B cell (primary cell): Measurements from ENCODE around the gene ZNF883. TPM values are rescaled to one million over a fixed set of nuclear protein-coding genes. Genes with fewer than 3 reads are reported as not detected.
A peak's percentile ranks its signal among the peaks of the same experiment; 100 is the strongest.

Source experiments
- ATAC-seq: fragments of 200-7000 bp; cut with Tn5 transposase; one replicate; pipeline ENCODE4 v1.10.0; 2021; ENCODE audit warnings: low read depth, mild to moderate bottlenecking, moderate number of reproducible peaks, moderate library complexity
- CTCF ChIA-PET: fragments of 350-600 bp; sonication (Branson Sonifier 250); formaldehyde crosslinking; loops from one replicate; lab custom pipeline; 2021; ENCODE audit warnings: antibody characterized with exemption, inconsistent platforms; lab: Charles Lee
- POLR2A ChIA-PET: fragments of 350-600 bp; sonication (Branson Sonifier 250); formaldehyde crosslinking; loops from one replicate; lab custom pipeline; 2021; ENCODE audit warnings: antibody characterized with exemption; lab: Charles Lee
- DNase-seq: peaks from one replicate; pipeline ENCODE4 v3.0.0; 2013
- H2AFZ ChIP-seq: 2 replicates; pipeline ENCODE4 v1.6.1; 2012; ENCODE audit warnings: mild to moderate bottlenecking, low read depth, low read length; ENCODE audit not compliant: insufficient read depth, poor library complexity, severe bottlenecking
- H3K27ac ChIP-seq, 2 donors: 1 replicate in 1 of 2; 2 replicates in 1 of 2; pipeline ENCODE4 v1.5.1; 2012 to 2013; ENCODE audit warnings: low read length in 2 of 2, mild to moderate bottlenecking in 2 of 2, moderate library complexity in 1 of 2
- H3K27me3 ChIP-seq, 4 experiments: fragments of 200-600 bp in 1 of 4; sonication (generic) in 1 of 4; replicated peaks in 1 of 4; 1 replicate in 2 of 4; 2 replicates in 2 of 4; pipeline versions ENCODE4 v1.6.1 to v1.7.0; 2013 to 2016; ENCODE audit warnings: low read length in 3 of 4, mild to moderate bottlenecking in 2 of 4, mixed read lengths in 1 of 4, moderate library complexity in 1 of 4; ENCODE audit not compliant: insufficient read depth in 4 of 4, control insufficient read depth in 3 of 4; ENCODE audit errors: control extremely low read depth in 1 of 4
- H3K36me3 ChIP-seq, 2 experiments: replicated peaks in 1 of 2; 1 replicate in 1 of 2; 2 replicates in 1 of 2; pipeline versions ENCODE4 v1.6.1 to v1.7.1; 2013; ENCODE audit warnings: low read length in 1 of 2; ENCODE audit not compliant: insufficient read depth in 2 of 2, control insufficient read depth in 1 of 2; ENCODE audit errors: control extremely low read depth in 1 of 2, extremely low read depth in 1 of 2
- H3K4me1 ChIP-seq, 2 donors: fragments of 200-600 bp in 1 of 2; sonication (generic) in 1 of 2; 1 replicate in 1 of 2; 2 replicates in 1 of 2; pipeline versions ENCODE4 v1.5.1 to v1.6.1; 2013 to 2017; ENCODE audit warnings: low read length in 2 of 2; ENCODE audit not compliant: control insufficient read depth in 2 of 2, insufficient read depth in 2 of 2
- H3K4me2 ChIP-seq: replicated peaks from 2 replicates; pipeline ENCODE3; 2012; ENCODE audit warnings: mild to moderate bottlenecking, low read depth, low read length; ENCODE audit not compliant: poor library complexity, severe bottlenecking
- H3K4me3 ChIP-seq, 5 experiments: fragments of 200-600 bp in 1 of 5; sonication (generic) in 1 of 5; 1 replicate in 3 of 5; 2 replicates in 2 of 5; pipeline versions ENCODE4 v1.5.1 to v1.7.0; 2011 to 2016; ENCODE audit warnings: low read length in 4 of 5, mild to moderate bottlenecking in 4 of 5, low read depth in 2 of 5, control low read depth in 1 of 5, moderate library complexity in 1 of 5; ENCODE audit not compliant: insufficient read depth in 1 of 5; ENCODE audit errors: control extremely low read depth in 1 of 5, extremely low read depth in 1 of 5
- H3K79me2 ChIP-seq: fragments of 200-600 bp; sonication (generic); one replicate; pipeline ENCODE4 v1.6.0; 2016; ENCODE audit warnings: low read length; ENCODE audit not compliant: control insufficient read depth, insufficient read depth
- H3K9ac ChIP-seq: fragments of 200-600 bp; sonication (generic); 2 replicates; pipeline ENCODE4 v1.6.1; 2017; ENCODE audit warnings: mild to moderate bottlenecking, low read length, moderate library complexity
- H3K9me3 ChIP-seq, 3 donors: one replicate each; pipeline versions ENCODE4 v1.6.1 to v1.7.1; 2013; ENCODE audit warnings: low read length in 2 of 3; ENCODE audit not compliant: control insufficient read depth in 2 of 3, insufficient read depth in 1 of 3; ENCODE audit errors: control extremely low read depth in 1 of 3
- H4K20me1 ChIP-seq: 2 replicates; pipeline ENCODE4 v1.6.0; 2012; ENCODE audit warnings: mild to moderate bottlenecking, low read length; ENCODE audit not compliant: insufficient read depth, control insufficient read depth, poor library complexity, severe bottlenecking
- H3K27ac Mint-ChIP-seq: one replicate; pipeline ENCODE4 v1.8.0; 2021; ENCODE audit warnings: mixed read lengths
- H3K27me3 Mint-ChIP-seq: one replicate; pipeline ENCODE4 v1.8.0; 2021; ENCODE audit warnings: mixed read lengths
- H3K4me1 Mint-ChIP-seq: one replicate; pipeline ENCODE4 v1.8.0; 2021; ENCODE audit warnings: mixed read lengths
- H3K4me3 Mint-ChIP-seq: one replicate; pipeline ENCODE4 v1.8.0; 2021; ENCODE audit warnings: mixed read lengths
- H3K9me3 Mint-ChIP-seq: one replicate; pipeline ENCODE4 v1.8.0; 2022; ENCODE audit warnings: mixed read lengths; ENCODE audit not compliant: insufficient read depth
- CTCF ChIP-seq: fragments of 200-600 bp; IDR thresholded peaks from one replicate; pipeline ENCODE4 v1.8.0; 2022; ENCODE audit warnings: antibody characterized with exemption, mild to moderate bottlenecking
- EZH2 ChIP-seq: IDR thresholded peaks from 2 replicates; pipeline ENCODE4 v1.6.1; 2012; ENCODE audit warnings: borderline replicate concordance, low read depth, mild to moderate bottlenecking, moderate library complexity, low read length; ENCODE audit not compliant: insufficient read depth, poor library complexity, severe bottlenecking
- whole genome bisulfite sequencing: methylation state at CpG from one replicate; pipeline ENCODE4 v1.1.5; 2013; ENCODE audit warnings: missing lambda C conversion rate; ENCODE audit not compliant: insufficient coverage; 5-methylcytosine and 5-hydroxymethylcytosine counted together
- intact Hi-C: fragments of 100-400 bp; cut with micrococcal nuclease; formaldehyde crosslinking; loops from one replicate; pipeline ENCODE4 v1.10.0; 2022
- polyA plus RNA-seq: library from polyadenylated mRNA; depleted of rRNA; stranded (reverse); fragments of >200 nt; gene quantifications from 2 replicates; pipeline ENCODE4 v1.2.3, GENCODE V29; 2012
- total RNA-seq, 2 donors: library from RNA; stranded (reverse); fragments of 120-200 nt in 1 of 2; gene quantifications; 1 replicate in 1 of 2; 2 replicates in 1 of 2; pipeline versions ENCODE4 v1.2.3 to v1.2.4, GENCODE V29; 2013 to 2022

ZNF883 gene
- total and polyA plus RNA-seq, 2 donors (not counting 1 experiment from before 2014, with no cell fraction given): 0.54 TPM

GRCh38 chr9:112921549-112921948 is 90.4 kb downstream of the ZNF883 start:
- no peaks in the 10 kb centered on the region for H3K9me3 Mint-ChIP-seq
- H3K4me1 Mint-ChIP-seq: peaks cover 1% of the 10 kb centered on the region
- Histone ChIP-seq H3K27ac (no peak overlapping the region), H3K4me3 (no peak overlapping the region), H3K36me3 (no peaks in the 10 kb centered on the region), H4K20me1 (no peaks in the 10 kb centered on the region), H3K9ac (no peak overlapping the region), H3K27me3 (peaks cover 0 to 3% (median 0%) of the 10 kb centered on the region in 4 experiments), H3K9me3 (no peaks in the 10 kb centered on the region), H3K79me2 (no peaks in the 10 kb centered on the region), H2AFZ (no peak overlapping the region), H3K4me1 (no peaks in the 10 kb centered on the region), H3K4me2 (no peak overlapping the region)
- H3K4me3 Mint-ChIP-seq: no peak overlapping the region
- ChIA-PET CTCF (no interaction called here), POLR2A (no interaction called here)
- ATAC-seq: no peak
- 30% methylated on average over 2 of the region's 3 CpGs for WGBS
- TF ChIP-seq CTCF (peak; percentile 10), EZH2 (no peak)
- no peak for DNase-seq
- H3K27ac Mint-ChIP-seq: no peak overlapping the region
- H3K27me3 Mint-ChIP-seq: peaks cover 49% of the 10 kb centered on the region
- intact Hi-C loops: no loop called here

GRCh38 chr9:112917987-112918362 is 94.0 kb downstream of the ZNF883 start:
- H3K27ac ChIP-seq: no peak overlapping the region
- H3K4me3 ChIP-seq: no peak overlapping the region
- no peaks in the 10 kb centered on the region for H3K79me2 ChIP-seq
- H3K27ac Mint-ChIP-seq: no peak overlapping the region
- H3K9me3 Mint-ChIP-seq: no peaks in the 10 kb centered on the region
- ChIA-PET POLR2A (no interaction called here), CTCF (interaction anchor here (2.3 kb wide), 1 partner anchor 15 kb away, joined by 7 read pairs; no protein-coding TSS in a partner anchor)
- no peak overlapping the region for H2AFZ ChIP-seq
- H3K9me3 ChIP-seq: no peaks in the 10 kb centered on the region
- DNase-seq: no peak
- no peaks in the 10 kb centered on the region for H3K27me3 ChIP-seq
- no peaks in the 10 kb centered on the region for H3K36me3 ChIP-seq
- H3K4me2 ChIP-seq: no peak overlapping the region
- no peak overlapping the region for H3K4me3 Mint-ChIP-seq
- ATAC-seq: no peak
- no peaks in the 10 kb centered on the region for H3K4me1 Mint-ChIP-seq
- H3K4me1 ChIP-seq: no peaks in the 10 kb centered on the region
- intact Hi-C loops: no loop called here
- no peaks in the 10 kb centered on the region for H4K20me1 ChIP-seq
- no peak for TF ChIP-seq EZH2
- TF ChIP-seq CTCF: no peak
- H3K9ac ChIP-seq: no peak overlapping the region
- peaks cover 35% of the 10 kb centered on the region for H3K27me3 Mint-ChIP-seq
- 75% methylated on average over 1 of the region's 1 CpG for WGBS
